ENCODE measurements around the gene SLC29A1. TPM values are rescaled to one million over a fixed set of nuclear protein-coding genes. Genes with fewer than 3 reads are reported as not detected.

SLC29A1 gene
- total RNA-seq, 1 experiment from 2014 or later, result 130 TPM

- Histone ChIP-seq H3K4me3 (no peak overlapping the region), H3K9me3 (no peaks in the 10 kb centered on the region), H3K27me3 (peaks cover 39% of the 10 kb centered on the region), H3K36me3 (no peaks in the 10 kb centered on the region)
- no peak for DNase-seq
Observed at GRCh38 chr6:44276667-44277640, 53.6 kb downstream of the SLC29A1 start.

- no peak for DNase-seq
- no peak overlapping the region for H3K4me3 ChIP-seq
- no peaks in the 10 kb centered on the region for H3K36me3 ChIP-seq
- H3K9me3 ChIP-seq, result no peaks in the 10 kb centered on the region
- peaks cover 38% of the 10 kb centered on the region for H3K27me3 ChIP-seq
Observed at GRCh38 chr6:44277763-44278162, 54.4 kb downstream of the SLC29A1 start.

GRCh38 chr6:44278315-44278714 is 54.9 kb downstream of the SLC29A1 start:
- Histone ChIP-seq H3K36me3 (no peaks in the 10 kb centered on the region), H3K27me3 (peaks cover 42% of the 10 kb centered on the region), H3K4me3 (no peak overlapping the region), H3K9me3 (no peaks in the 10 kb centered on the region)
- DNase-seq, result no peak

GRCh38 chr6:44278774-44279697 is 55.6 kb downstream of the SLC29A1 start:
- Histone ChIP-seq H3K27me3 (peaks cover 50% of the 10 kb centered on the region), H3K36me3 (no peaks in the 10 kb centered on the region), H3K9me3 (no peaks in the 10 kb centered on the region), H3K4me3 (no peak overlapping the region)
- no peak for DNase-seq

Other genes starting within 250 kb of the SLC29A1 start
- gene MRPL14, start 96.1 kb upstream of the SLC29A1 start, total RNA-seq (2014; rRNA removed; shearing (Covaris generic); ENCODE audit: low replicate concordance), result 362 and 399 TPM in 2 replicates
- gene TMEM63B, start 96.0 kb upstream of the SLC29A1 start, total RNA-seq (2014; rRNA removed; shearing (Covaris generic); ENCODE audit: low replicate concordance), result 18.4 and 35.3 TPM in 2 replicates
- gene CAPN11, start 64.8 kb upstream of the SLC29A1 start, total RNA-seq (2014; rRNA removed; shearing (Covaris generic); ENCODE audit: low replicate concordance), result not detected in 2 replicates
- gene MYMX, start 6.7 kb upstream of the SLC29A1 start, total RNA-seq (2014; rRNA removed; shearing (Covaris generic); ENCODE audit: low replicate concordance), result not detected in 2 replicates
- 5,432 and 5,573 TPM in 2 replicates for gene HSP90AB1, start 23.5 kb downstream of the SLC29A1 start, total RNA-seq (2014; rRNA removed; shearing (Covaris generic); ENCODE audit: low replicate concordance)
- gene SLC35B2, start 33.9 kb downstream of the SLC29A1 start, total RNA-seq (2014; rRNA removed; shearing (Covaris generic); ENCODE audit: low replicate concordance), result 386 and 631 TPM in 2 replicates
- 24.4 and 35.2 TPM in 2 replicates for gene NFKBIE, start 42.0 kb downstream of the SLC29A1 start, total RNA-seq (2014; rRNA removed; shearing (Covaris generic); ENCODE audit: low replicate concordance)
- gene TMEM151B, start 46.9 kb downstream of the SLC29A1 start, total RNA-seq (2014; rRNA removed; shearing (Covaris generic); ENCODE audit: low replicate concordance), result 0.20 TPM in 1 of 2 replicates, not detected in the other
- 52.9 and 92.6 TPM in 2 replicates for gene AARS2, start 89.8 kb downstream of the SLC29A1 start, total RNA-seq (2014; rRNA removed; shearing (Covaris generic); ENCODE audit: low replicate concordance)
- gene SPATS1, start 119.1 kb downstream of the SLC29A1 start, total RNA-seq (2014; rRNA removed; shearing (Covaris generic); ENCODE audit: low replicate concordance), result not detected in 2 replicates
- 89.6 and 116 TPM in 2 replicates for gene CDC5L, start 164.1 kb downstream of the SLC29A1 start, total RNA-seq (2014; rRNA removed; shearing (Covaris generic); ENCODE audit: low replicate concordance)